Suprapubic skin (tissue), 3 donors: Measurements from ENCODE around the gene MINK1.

Experiments used
- CTCF ChIP-seq, 2 donors: fragments of 200-600 bp in 1 of 2; fragments of 450-650 bp in 1 of 2; sonication (generic) in 1 of 2; IDR thresholded peaks; one replicate each; pipeline ENCODE4 v1.5.1; 2016 to 2019; ENCODE audit warnings: antibody characterized with exemption in 2 of 2, mild to moderate bottlenecking in 1 of 2, moderate library complexity in 1 of 2
- EP300 ChIP-seq: sonication (generic); formaldehyde crosslinking; IDR thresholded peaks from one replicate; pipeline ENCODE4 v1.6.1; 2017; ENCODE audit warnings: antibody characterized with exemption

GRCh38 chr17:4812690-4813089 is 20.4 kb upstream of the MINK1 start:
- TF ChIP-seq CTCF (IDR thresholded peaks at IDR 0.05) (no peak), EP300 (no peak)
